NCI-H1092 treated with DMSO at 0.1 percent for 48 hours (cell line): Measurements from ENCODE around the gene PARD3.

Experiments
- DNase-seq: peaks from one replicate; lab custom pipeline; 2025; lab: John Stamatoyannopoulos, UW

PARD3 gene

DNA sequence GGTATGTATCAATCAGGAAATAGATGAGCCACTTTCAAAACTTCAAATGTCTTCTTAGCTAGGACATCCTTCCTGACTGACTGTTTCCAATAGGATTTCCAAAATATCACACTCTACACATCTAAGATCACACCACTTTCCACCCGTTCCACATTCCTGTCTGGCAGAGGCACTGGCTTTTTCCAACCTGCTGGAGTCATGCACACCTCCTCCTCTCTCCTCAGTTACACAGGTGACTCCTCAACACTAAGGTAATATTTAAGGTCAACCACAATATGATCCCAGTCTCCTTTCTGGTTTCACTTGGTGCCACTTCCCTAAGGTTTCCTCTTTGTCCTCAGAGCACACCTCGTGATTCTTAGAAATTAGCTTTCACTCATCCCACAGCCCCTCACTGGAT, 196.5 kb downstream of the PARD3 start:
- DNase-seq: no peak

DNA sequence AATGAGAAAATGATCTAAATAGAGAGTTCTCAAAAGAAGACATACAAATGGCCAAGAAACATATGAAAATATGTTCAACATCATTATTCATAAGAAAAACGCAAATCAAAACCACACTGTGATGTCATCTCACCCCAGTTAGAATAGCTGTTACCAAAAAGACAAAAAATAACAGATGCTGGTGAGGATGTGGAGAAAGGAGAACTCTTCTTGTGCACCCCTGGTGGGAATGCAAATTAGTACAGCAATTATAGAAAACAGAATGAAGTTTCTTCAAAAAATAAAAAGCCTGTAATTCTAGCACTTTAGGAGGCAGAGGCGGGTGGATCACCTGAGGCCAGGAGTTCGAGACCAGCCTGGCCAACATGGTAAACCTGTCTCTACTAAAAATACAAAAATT, 199.3 kb downstream of the PARD3 start:
- no peak for DNase-seq

DNA sequence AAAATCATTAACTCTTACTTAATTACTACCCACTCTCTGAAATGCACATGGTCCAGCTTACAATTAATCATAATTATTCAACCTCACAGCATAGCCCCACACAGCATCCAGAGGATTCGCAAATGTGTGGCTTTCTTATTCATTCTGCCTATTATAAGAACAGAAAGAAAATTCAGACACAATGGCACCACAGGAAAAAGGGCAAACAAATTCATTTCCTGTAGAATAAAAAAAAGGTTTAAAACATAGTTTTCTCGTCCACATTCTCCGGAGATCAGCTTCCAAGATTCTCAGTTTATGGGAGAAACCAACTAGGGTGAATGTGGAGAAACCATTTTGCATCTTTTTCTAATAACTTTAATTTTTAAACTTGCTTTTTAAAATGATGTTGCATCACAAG, 201.6 kb downstream of the PARD3 start:
- no peak for DNase-seq

DNA sequence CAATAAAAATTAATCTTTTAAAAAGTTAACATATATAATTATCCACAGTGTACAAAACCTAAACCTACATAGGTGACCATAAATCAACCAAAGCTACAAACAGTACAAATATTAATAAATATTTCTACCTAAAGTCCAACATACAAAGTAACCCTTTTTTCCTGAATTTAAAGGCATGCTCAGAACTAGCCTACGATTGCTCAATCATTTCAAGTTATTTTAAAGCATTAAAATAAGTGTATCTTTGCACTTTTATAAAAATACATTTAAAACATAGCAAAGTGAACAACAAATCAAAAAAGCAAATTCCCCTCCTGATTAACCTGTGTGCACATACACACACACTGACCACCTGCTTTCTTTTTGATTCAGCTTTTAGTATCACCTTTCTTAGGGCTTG, 202.2 kb downstream of the PARD3 start:
- no peak for DNase-seq

DNA sequence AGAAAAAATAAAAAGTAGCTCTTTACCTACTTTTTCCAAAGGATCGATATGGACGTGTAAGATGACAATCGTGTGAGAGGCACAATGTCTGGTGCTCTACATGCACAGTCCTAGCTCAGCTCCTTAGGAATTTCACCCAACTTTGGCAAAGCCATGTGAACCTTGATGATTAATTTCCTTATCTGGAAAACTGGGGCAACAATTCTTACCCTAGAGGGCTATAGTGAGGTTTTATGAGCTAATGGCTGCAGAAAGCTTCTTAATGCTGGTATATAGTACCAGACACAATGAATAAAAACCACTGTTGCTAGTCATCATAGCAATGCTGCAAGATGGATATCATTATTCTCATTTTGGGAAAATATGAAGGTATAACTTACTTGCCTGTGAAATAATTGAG, 202.7 kb downstream of the PARD3 start:
- DNase-seq: no peak

DNA sequence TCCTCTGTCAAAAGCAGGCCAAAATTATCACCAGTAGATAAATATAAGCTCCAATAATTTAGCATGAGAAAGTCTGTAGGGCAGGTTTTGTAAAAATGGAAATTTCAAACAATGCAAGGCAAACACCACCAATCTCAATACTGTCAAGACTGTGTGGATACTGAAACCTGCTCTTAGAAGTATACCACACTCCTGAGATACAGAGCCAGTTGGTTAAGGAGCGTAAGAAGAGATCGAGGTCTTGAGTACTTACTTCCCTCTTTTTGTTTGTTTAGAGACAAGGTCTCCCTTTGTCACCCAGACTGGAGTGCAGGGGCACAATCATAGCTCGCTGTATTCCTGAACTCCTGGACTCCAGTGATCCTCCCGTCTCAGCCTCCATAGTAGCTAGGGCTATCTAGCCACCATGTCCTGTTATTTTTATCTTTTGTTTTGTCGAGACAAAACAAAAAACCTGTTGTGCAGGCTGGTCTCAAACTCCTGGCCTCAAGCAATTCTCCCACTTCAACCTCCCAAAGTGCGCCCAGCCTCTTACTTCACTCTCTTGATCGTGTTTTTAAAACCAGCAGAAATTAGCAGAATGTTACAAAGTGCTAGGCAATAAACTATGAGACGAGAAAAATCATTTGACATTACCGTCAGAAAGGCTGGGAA, 205.7 kb downstream of the PARD3 start:
- DNase-seq: no peak

DNA sequence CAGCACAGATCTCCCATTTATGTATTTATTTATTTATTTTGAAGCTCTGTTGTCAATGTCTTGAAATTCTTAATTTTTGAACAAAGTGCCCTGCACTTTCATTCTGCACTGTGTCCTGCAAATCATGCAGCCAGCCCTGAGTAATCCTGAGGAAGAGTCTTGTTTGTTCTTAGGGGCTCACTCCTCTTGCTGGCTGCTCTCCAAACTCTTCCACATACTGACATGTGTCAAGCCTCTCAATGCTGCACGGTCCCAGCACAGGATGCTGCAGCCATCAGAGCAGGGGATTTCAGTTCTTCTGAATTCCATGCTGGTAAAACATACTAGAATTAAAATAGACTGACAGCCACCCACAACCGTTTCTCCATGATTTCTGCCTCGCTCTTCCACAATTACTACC, 207.2 kb downstream of the PARD3 start:
- no peak for DNase-seq

DNA sequence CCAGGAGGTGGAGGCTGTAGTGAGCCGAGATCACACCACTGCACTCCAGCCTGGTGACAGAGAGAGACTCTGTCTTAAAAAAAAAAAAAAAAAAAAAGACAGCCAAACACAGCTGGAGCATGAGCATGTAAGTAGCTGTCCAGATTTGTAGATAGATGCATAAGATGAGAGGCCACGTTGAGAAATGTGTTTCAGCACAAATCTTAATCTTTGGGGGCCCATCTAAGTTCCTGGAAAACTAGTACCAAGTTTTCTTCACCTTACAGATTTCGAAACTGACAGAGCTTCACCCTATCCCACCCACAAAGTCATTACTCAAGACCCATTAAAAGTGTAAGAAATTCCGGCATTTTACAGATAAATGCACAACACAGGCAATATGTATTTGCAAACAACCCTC, 208.2 kb downstream of the PARD3 start:
- no peak for DNase-seq

DNA sequence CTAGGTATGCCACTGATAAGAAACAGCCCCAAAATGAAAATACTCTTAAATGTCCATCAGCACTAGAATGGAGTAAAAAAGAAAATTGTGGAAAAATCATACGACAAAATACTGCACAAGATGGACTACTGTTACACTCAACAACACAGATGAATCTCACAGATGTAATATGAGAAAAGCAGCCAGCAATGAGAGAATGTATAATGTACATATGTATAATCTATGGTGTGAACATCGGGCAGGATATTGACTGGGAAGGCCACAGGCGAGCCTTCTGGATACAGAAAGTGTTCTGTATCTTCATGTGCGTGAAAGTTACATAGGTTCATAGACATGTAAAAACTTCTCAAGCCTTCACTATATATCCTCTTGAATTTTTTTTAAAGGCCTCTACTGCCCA, 212.6 kb downstream of the PARD3 start:
- no peak for DNase-seq

DNA sequence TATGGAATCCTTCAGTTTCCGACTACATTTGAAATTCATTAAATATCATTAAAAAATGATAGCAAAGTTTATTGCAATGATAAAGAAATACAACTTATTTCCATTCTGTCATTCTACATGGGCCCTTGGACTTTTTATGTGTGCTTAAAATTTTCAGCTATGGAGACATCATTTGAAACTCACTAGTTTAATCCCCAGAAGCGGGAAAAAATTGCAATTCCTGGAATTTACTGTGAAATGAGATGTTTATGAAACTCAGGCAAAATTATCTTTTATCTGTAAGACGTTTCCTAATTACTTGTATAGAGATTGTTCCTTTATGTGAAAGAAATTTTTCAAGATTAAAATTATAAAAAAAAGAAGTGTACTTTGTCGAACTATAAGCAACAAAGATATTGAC, 213.4 kb downstream of the PARD3 start:
- DNase-seq: no peak

DNA sequence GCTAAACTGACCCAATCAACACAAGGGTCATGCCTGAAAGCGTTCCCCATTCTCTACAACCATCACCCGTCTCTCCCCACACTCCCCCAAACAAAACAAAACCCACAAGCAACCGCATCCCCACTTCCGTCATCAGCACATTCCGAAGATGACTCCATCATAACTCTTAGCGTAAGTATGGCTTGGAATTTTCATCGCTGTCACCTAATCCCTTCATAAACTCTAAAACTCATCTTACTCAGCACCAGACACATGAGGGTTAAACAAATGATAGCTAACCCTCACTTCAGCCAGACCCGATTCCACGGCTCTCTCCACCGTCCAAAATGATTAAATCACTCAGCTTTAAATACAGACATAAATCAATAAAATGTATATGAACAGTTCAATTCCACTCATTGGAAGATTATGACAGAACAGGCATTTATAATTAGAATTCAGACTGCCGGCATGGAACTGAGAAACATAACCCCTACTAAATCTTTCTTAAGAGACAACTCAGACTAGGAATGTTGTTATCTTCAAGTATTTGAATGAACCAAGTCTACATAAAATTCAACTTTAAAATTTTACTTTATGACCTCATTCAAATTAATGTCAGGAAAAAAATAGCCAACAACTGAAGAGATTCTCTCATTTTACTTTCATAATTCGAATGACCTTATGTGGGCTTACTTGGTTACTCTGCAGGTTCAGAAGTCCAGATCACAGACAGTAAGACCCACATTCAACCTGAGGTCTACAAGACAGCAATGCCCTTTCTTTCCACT, 215.9 kb downstream of the PARD3 start:
- DNase-seq: no peak

DNA sequence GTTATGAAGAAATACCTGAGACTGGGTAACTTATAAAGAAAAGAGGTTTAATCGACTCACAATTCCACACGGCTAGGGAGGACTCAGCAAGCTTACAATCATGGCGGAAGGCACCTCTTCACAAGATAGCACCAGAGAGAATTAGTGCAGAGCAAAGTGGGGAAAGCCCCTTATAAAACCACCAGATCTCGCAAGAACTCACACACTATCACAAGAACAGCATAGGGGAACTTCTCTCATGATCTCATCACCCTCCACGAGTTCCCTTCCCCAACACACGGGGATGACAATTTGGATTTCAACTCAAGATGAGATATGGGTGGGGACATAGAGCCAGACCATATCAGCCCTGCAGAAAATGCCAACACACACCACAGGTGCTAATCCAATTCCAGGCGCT, 218.7 kb downstream of the PARD3 start:
- no peak for DNase-seq

DNA sequence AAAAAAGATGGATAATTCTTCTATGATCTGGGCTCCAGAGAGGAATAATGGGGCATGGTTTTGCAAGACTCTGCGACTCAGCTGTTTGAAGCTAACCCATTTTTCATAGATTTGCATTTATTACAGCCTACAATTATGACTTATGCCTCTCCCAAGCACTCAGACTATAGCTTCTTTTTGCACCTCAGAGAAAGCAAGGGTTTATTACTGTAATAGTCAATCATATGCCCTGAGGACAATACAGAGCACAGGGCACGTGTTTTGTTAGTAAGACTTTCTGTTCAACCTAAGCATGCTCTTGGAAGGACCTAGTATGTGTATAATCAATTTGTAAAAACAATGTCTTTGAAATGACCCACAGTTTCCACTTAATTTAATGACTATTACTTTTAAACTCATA, 221.2 kb downstream of the PARD3 start:
- DNase-seq: no peak

DNA sequence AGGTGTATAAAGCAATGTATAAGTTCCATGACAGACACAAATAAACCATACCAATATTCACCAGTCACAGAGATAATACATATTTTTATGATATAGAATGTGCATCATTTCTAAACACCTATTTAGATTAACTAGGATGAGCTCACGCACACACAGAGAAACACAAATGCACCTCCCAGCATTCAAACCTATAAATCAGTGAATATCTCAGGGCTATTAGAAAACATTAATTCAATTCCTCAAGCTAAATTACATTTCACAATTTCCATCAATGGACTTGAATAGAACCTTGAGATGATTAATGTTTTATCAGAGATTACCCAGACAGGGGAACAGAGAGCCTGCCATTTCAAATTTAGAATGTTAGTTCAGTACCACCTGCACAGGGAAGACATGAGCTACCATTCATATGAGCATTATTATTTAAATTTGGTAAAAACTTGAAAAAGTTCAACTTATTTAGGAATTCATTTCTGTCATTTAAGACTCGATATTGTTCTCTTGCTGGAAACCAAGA, 221.7 kb downstream of the PARD3 start:
- DNase-seq: no peak

DNA sequence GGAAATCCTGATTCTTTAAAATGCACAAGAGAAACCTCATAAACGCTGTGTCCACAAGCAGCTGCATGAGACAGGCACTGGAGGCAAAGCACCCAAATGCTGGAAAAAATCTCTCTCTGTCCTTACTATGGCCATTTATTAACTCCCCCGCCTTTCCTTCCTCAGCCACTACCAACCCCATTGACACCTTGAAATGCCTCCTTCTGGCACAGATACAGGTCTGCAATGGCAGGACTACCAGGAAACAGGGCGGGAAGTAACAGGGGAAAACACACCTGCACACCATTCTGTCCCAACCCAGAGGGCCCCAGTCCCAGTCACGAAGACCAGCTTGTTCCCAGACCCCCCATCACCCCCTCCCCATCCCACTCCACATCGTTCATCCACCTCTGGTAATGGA, 224.3 kb downstream of the PARD3 start:
- DNase-seq: no peak

DNA sequence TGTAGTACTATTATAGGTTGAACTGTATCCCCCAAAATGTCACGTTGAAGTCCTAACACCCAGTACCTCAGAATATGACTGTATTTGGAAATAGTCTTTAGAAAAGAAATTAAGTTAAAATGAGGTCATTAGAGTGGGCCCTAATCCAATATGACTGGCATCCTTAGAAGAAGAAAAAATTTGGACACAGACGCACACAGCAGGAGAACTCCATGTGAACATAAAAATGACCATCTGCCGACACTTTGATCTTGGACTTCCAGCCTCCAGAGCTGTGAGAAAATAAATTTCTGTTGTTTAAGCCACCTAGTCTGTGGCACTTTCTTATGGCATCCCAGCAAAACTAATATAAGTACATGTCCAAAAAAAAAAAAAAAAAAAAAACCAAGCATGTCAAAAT, 225.8 kb downstream of the PARD3 start:
- no peak for DNase-seq

DNA sequence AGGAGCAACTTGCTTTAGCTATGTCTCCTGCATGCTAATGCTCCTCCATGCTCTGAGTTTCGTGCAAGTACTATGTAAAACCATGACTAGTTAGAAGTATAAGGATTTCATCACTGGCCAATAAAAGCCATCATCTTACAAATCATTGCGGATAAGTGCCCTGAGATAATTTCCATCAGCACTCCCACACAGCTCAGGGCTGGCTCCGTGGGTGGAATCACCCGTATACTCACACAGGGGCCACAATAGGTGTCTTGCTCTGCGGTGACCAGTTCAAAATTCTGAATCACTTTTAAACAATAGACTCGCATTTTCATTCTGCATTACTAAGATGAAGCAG, 227.4 kb downstream of the PARD3 start:
- DNase-seq: no peak

DNA sequence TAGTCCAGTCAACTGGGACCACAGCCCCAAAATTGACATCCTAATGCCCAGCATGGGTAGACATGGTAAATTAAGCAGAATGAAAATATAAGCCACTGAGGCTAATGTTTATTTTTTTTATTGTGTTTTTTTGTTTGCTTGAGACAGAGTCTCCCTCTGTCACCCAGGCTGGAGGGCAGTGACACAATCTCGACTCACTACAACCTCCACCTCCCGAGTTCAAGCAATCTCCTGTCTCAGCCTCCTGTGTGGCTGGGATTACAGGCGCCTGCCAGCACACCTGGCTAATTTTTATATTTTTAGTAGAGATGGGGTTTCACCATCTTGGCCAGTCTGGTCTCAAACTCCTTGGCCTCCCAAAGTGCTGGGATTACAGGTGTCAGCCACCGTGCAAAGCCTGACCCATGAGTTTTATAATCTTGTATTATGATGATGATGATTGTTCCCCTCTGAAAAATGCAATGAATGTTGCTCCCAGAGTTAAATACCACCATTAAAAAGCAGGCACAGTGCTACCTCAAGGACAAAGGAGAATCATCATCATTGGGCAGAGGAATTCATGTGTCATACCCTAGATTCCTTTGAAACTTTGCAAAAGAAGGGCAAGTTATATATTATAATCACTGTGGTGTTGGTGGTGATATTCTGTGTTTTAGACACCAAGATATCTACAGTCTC, 228.0 kb downstream of the PARD3 start:
- no peak for DNase-seq

DNA sequence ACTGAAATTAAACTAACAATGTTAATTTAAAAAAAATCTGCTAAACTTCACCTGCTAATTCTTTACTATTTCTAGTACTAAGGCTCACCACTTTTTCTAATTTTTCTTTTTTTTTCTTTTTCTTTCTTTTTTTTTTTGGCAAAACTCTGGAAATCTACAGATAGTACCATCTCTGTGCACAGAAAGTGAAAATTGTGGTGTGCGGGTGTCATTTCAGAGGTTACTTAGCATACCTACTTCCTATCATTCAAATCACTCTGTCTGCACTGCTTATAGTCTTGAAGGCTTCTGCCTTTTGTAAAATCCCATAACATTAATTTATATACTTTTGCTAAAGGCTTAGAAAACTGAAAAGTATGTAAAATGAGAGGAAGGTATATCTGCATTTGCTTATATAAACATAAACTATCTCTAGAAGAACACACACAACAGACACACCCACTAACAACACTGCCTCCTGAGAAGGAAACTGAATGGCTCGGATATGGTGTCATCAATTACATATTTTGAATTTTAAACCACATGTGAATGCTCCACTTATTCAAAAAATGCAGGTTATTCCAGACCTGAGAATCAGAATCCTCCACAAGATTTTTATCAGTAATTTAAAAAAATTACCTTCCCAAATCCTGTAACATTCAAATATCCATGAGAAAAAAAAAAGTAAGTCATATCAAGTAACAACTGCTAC, 229.5 kb downstream of the PARD3 start:
- DNase-seq: no peak

DNA sequence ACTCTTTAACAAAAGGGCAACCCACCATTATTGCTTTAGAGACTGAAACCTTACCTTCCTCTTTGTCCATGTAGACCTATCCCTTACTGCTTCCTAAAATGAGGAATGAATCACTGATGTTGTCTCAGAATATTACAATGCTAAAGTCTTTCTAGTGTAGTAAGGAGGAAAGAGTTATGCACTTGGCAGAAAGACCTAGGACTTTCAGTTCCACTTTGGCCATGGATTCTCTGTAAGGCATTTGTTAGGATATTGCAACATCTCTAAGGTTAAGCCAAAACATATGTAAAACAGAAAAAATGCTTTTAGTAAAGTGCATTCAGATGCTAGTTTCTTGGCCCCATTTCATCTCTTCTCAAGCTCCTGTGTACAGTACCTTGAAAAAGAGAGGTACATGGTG, 230.9 kb downstream of the PARD3 start:
- DNase-seq: no peak

DNA sequence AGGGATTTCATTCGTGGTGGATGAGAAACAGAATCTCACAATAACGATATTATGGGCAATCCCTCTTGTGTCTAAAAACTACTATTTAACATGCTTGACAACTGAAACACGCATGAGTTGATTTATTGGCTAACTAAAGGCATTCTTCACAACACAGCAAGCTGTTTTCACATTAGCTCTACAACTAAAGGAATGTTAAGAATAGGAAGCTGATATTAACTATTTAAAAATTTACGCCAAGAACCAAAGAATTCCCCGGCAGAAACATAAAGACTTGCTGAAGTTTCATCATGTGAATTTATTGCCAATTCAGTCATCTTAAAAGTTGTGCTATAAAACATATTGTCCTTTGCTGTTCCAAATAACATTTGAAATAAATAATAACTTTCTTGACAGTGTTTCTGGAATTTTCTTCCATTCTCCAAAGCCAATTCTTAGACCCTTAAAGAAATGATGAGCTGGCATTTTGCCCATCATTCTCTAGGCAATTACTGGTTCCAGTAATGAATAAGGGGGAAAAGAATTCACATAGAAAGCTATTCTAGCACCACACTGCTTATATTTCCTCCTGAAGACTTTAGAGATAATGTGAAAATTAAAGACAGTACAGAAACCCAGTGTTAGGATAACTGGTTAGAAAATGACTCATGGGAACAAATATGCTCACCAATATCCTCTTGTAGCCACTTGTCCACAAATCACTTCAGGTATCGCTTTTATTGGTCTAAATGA, 233.1 kb downstream of the PARD3 start:
- no peak for DNase-seq

DNA sequence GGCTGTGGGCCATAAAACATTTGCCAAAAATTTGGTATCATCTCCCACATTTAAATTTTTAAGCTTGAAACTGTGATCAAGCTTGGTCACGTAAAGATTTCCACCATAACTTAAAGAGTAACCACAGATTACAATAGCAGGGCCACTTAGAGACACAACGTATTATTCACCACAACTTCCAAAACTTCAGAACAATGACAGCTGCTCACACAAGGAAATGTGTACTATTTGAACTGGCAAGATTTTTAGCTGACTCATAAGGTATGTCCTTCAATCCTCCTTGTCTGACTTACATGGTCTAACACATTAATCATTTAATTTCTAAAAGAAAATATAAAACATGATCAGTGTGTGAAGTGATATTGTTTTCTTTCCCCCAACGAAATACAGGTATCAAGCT, 234.5 kb downstream of the PARD3 start:
- no peak for DNase-seq
